ENCODE data around the gene DDX5. TPM values are rescaled to one million over a fixed set of nuclear protein-coding genes. Genes with fewer than 3 reads are reported as not detected.

DDX5 gene
- total and polyA plus RNA-seq, 2 of the 13 experiments (the other 11 are each of a cell fraction or from before 2014, with no cell fraction given): 503 to 684 TPM

DNA sequence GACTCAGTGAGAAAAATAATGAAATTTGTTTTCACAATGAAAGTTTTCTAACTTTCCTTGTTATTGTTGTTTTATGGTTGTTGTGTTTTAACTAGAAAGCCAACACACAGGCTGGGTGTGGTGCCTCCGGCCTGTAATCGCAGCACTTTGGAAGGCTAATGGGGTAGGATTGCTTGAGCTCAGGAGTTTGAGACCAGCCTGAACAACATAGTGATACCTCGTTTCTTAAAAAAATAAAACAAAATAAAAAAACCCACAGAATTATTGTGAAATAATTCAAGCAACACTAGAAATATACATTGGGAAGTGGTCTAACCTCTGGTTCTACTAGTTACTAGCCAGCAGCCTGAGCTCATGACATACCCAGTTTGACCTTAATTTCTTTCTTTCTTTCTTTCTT is 56.5 kb downstream of the DDX5 start:
- ChIA-PET POLR2A (no interaction called here), CTCF (ENCODE audit: low intra/inter-chr PET ratio, low total read pairs) (no interaction called here)
- H3K4me2 ChIP-seq (ENCODE audit: low read depth, low read length): no peak overlapping the region
- 47% methylated on average over 3 of the region's 3 CpGs for WGBS (ENCODE audit: low lambda C conversion rate)
- H3K27ac ChIP-seq (ENCODE audit: extremely low read length, insufficient read depth, low read length): no peak overlapping the region
- H3K4me1 ChIP-seq (ENCODE audit: insufficient read depth, low read length): peaks cover 5% of the 10 kb centered on the region; the same call in 1 of the 2 replicates
- DNase-seq (ENCODE audit: low spot score): no peak
- no peak overlapping the region for H2AFZ ChIP-seq (ENCODE audit: low read length)
- H3K9ac ChIP-seq (ENCODE audit: insufficient read depth, low read depth, low read length): no peak overlapping the region
- no peak for FAIRE-seq
- no peaks in the 10 kb centered on the region for H3K36me3 ChIP-seq (replicated peaks in 1 of 2; ENCODE audit: control insufficient read depth in 1 of 2, insufficient read depth in 2 of 2, low read length in 2 of 2)
- in situ Hi-C loops (cut with HindIII; ENCODE audit: extremely low pct_ligation_motif_present, low pct_unique_long_range_greater_than_20kb) (no loop called here), intact Hi-C loops (cut with micrococcal nuclease; ENCODE audit: unreplicated experiment) (no loop called here)
- no peaks in the 10 kb centered on the region for H4K20me1 ChIP-seq (ENCODE audit: insufficient read depth, low read length)
- H3K4me3 ChIP-seq (replicated peaks in 1 of 3; ENCODE audit: insufficient read depth in 1 of 3, low read depth in 2 of 3, low read length in 3 of 3): no peak overlapping the region
- no peaks in the 10 kb centered on the region for H3K79me2 ChIP-seq (ENCODE audit: insufficient read depth, low read length)
- no peaks in the 10 kb centered on the region for H3K9me3 ChIP-seq (ENCODE audit: low read length)
- TF ChIP-seq ZNF468 (CRISPR knock-in tag; IDR thresholded peaks at IDR 0.05) (no peak), ARNTL (CRISPR knock-in tag; IDR thresholded peaks at IDR 0.05) (no peak), JARID2 (CRISPR knock-in tag; IDR thresholded peaks at IDR 0.05; ENCODE audit: insufficient replicate concordance) (no peak), ARNT2 (CRISPR knock-in tag; IDR thresholded peaks at IDR 0.05; ENCODE audit: low read depth) (no peak), SMARCC2 (IDR thresholded peaks at IDR 0.05) (no peak), CEBPB (IDR thresholded peaks at IDR 0.05; ENCODE audit: borderline replicate concordance, low read depth, low read length) (0 out of 2 replicates have a peak, but pooled peaks have one; percentile 5), ZNF263 (CRISPR knock-in tag; IDR thresholded peaks at IDR 0.05) (no peak)
- TF ChIP-seq, protein P1, sequence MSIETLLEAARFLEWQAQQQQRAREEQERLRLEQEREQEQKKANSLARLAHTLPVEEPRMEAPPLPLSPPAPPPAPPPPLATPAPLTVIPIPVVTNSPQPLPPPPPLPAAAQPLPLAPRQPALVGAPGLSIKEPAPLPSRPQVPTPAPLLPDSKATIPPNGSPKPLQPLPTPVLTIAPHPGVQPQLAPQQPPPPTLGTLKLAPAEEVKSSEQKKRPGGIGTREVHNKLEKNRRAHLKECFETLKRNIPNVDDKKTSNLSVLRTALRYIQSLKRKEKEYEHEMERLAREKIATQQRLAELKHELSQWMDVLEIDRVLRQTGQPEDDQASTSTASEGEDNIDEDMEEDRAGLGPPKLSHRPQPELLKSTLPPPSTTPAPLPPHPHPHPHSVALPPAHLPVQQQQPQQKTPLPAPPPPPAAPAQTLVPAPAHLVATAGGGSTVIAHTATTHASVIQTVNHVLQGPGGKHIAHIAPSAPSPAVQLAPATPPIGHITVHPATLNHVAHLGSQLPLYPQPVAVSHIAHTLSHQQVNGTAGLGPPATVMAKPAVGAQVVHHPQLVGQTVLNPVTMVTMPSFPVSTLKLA (IDR thresholded peaks at IDR 0.05): no peak
- no TSS peak for BruUV-seq (replicated peaks)
- ATAC-seq: no peak
- H3K27me3 ChIP-seq (ENCODE audit: control insufficient read depth in 1 of 2, insufficient read depth in 2 of 2, low read length in 2 of 2): peaks cover 2 to 11% of the 10 kb centered on the region in 2 experiments; a peak in 2 of 5 replicates

All from HepG2 (cell line).